Liver (tissue), 9 donors: Measurements from ENCODE around the gene C22orf42. TPM values are rescaled to one million over a fixed set of nuclear protein-coding genes. Genes with fewer than 3 reads are reported as not detected.
"Not testable (repeated sequence)": the region's sequence is repeated elsewhere in the genome, so short reads cannot be mapped to it uniquely, and the experiment has no call there.

Experiments used
- DNase-seq: peaks from one replicate; pipeline ENCODE4 v3.0.0-alpha.2; 2017; ENCODE audit warnings: low spot score
- H3K27ac ChIP-seq, 2 donors: one replicate each; pipeline ENCODE4 v1.7.0; 2013; ENCODE audit warnings: inconsistent platforms in 2 of 2, low read length in 2 of 2, control low read depth in 1 of 2, low read depth in 1 of 2, mild to moderate bottlenecking in 1 of 2
- H3K27me3 ChIP-seq, 4 donors: one replicate each; pipeline versions ENCODE4 v1.6.1 to v1.7.0; 2013; ENCODE audit warnings: low read length in 3 of 4, inconsistent platforms in 1 of 4, mild to moderate bottlenecking in 1 of 4, moderate library complexity in 1 of 4; ENCODE audit not compliant: control insufficient read depth in 4 of 4, insufficient read depth in 4 of 4
- H3K36me3 ChIP-seq, 4 donors: one replicate each; pipeline versions ENCODE4 v1.6.1 to v1.7.0; 2013; ENCODE audit warnings: low read length in 3 of 4, mild to moderate bottlenecking in 3 of 4, low read depth in 1 of 4, moderate library complexity in 1 of 4; ENCODE audit not compliant: control insufficient read depth in 4 of 4, insufficient read depth in 3 of 4
- H3K4me1 ChIP-seq, 4 donors: one replicate each; pipeline versions ENCODE4 v1.6.1 to v1.7.0; 2013; ENCODE audit warnings: low read length in 3 of 4, mild to moderate bottlenecking in 3 of 4, moderate library complexity in 1 of 4; ENCODE audit not compliant: control insufficient read depth in 4 of 4, insufficient read depth in 4 of 4
- H3K4me3 ChIP-seq, 3 donors: one replicate each; pipeline versions ENCODE4 v1.6.1 to v1.7.0; 2013; ENCODE audit warnings: low read length in 3 of 3, control low read depth in 1 of 3, low read depth in 1 of 3, mild to moderate bottlenecking in 1 of 3
- H3K9ac ChIP-seq, 2 donors: one replicate each; pipeline ENCODE4 v1.7.0; 2013; ENCODE audit warnings: low read length in 2 of 2, mild to moderate bottlenecking in 2 of 2, moderate library complexity in 2 of 2, control low read depth in 1 of 2, low read depth in 1 of 2
- H3K9me3 ChIP-seq, 4 donors: one replicate each; pipeline versions ENCODE4 v1.6.1 to v1.7.0; 2013; ENCODE audit warnings: low read length in 3 of 4; ENCODE audit not compliant: control insufficient read depth in 4 of 4
- CTCF ChIP-seq: fragments of 150-350 bp; IDR thresholded peaks from 2 replicates; pipeline ENCODE4 v1.5.1; 2017; ENCODE audit warnings: improper control_type of control experiment, low read depth, low read length; ENCODE audit not compliant: missing input control
- EGR1 ChIP-seq, 2 donors: IDR thresholded peaks; 2 replicates each; pipeline ENCODE4 v1.6.1; 2016 to 2018; ENCODE audit warnings: antibody characterized with exemption in 2 of 2, low read depth in 2 of 2
- FOXA1 ChIP-seq: IDR thresholded peaks from 2 replicates; pipeline ENCODE4 v1.6.1; 2016; ENCODE audit warnings: antibody characterized with exemption
- GABPA ChIP-seq, 2 donors: IDR thresholded peaks in 1 of 2; conservative IDR thresholded peaks in 1 of 2; 2 replicates each; pipeline ENCODE4 v1.6.1; 2016; ENCODE audit warnings: antibody characterized with exemption in 2 of 2, mild to moderate bottlenecking in 1 of 2, moderate library complexity in 1 of 2
- HNF4A ChIP-seq, 2 donors: conservative IDR thresholded peaks; 2 replicates each; pipeline ENCODE4 v1.6.1; 2016; ENCODE audit warnings: antibody characterized with exemption in 2 of 2, mild to moderate bottlenecking in 2 of 2
- HNF4G ChIP-seq: IDR thresholded peaks from 2 replicates; pipeline ENCODE4 v1.6.1; 2016; ENCODE audit warnings: antibody characterized with exemption
- JUND ChIP-seq, 2 donors: IDR thresholded peaks; 2 replicates each; pipeline ENCODE4 v1.6.1; 2016; ENCODE audit warnings: antibody characterized with exemption in 2 of 2
- RAD21 ChIP-seq, 2 donors: IDR thresholded peaks; 2 replicates each; pipeline ENCODE4 v1.6.1; 2016; ENCODE audit warnings: antibody characterized with exemption in 2 of 2, mild to moderate bottlenecking in 2 of 2
- REST ChIP-seq: IDR thresholded peaks from 2 replicates; pipeline ENCODE4 v1.6.1; 2016; ENCODE audit warnings: antibody characterized with exemption, mild to moderate bottlenecking
- RXRA ChIP-seq, 2 donors: IDR thresholded peaks; 2 replicates each; pipeline ENCODE4 v1.6.1; 2017 to 2018; ENCODE audit warnings: antibody characterized with exemption in 2 of 2, mild to moderate bottlenecking in 1 of 2
- SP1 ChIP-seq: IDR thresholded peaks from 2 replicates; pipeline ENCODE4 v1.6.1; 2018; ENCODE audit warnings: antibody characterized with exemption, mild to moderate bottlenecking
- TAF1 ChIP-seq: conservative IDR thresholded peaks from 2 replicates; pipeline ENCODE4 v1.6.1; 2016; ENCODE audit warnings: antibody characterized with exemption, mild to moderate bottlenecking
- YY1 ChIP-seq: IDR thresholded peaks from 2 replicates; pipeline ENCODE4 v1.6.1; 2016; ENCODE audit warnings: antibody characterized with exemption, mild to moderate bottlenecking
- WGBS: extraction: QIAGEN DNeasy Blood & Tissue Kit; methylation state at CpG from one replicate; pipeline ENCODE4 v1.1.7; 2013; 5-methylcytosine and 5-hydroxymethylcytosine counted together
- polyA plus RNA-seq, 2 donors: library from polyadenylated mRNA; stranded (reverse) in 1 of 2; unstranded in 1 of 2; fragments of 200-250 nt in 1 of 2; fragments of >200 nt in 1 of 2; fragmentation: Nextera tagmentation in 1 of 2; extraction: Ambion mirVana in 1 of 2; gene quantifications; one replicate each; pipeline versions ENCODE4 v1.2.1 to v1.2.3, GENCODE V29; 2013 to 2015
- total RNA-seq, 2 donors: library from RNA; depleted of rRNA; stranded (reverse); fragments of >200 nt; gene quantifications; one replicate each; pipeline ENCODE4 v1.2.3, GENCODE V29; 2014
- TF ChIP-seq, protein P1 (sequence below): IDR thresholded peaks from 2 replicates; pipeline ENCODE4 v1.6.1; 2016; ENCODE audit warnings: antibody characterized with exemption
- TF ChIP-seq, protein P2 (sequence below): IDR thresholded peaks from 2 replicates; pipeline ENCODE4 v1.6.1; 2016; ENCODE audit warnings: antibody characterized with exemption
- TF ChIP-seq, protein P3 (sequence below): IDR thresholded peaks from 2 replicates; pipeline ENCODE4 v1.6.1; 2016; ENCODE audit warnings: antibody characterized with exemption
- donor health status: healthy.
- donor health status: healthy.
- donor health status: healthy.
- donor health status: healthy.
- donor health status: healthy.

C22orf42 gene
- total and polyA plus RNA-seq, 4 donors, result not detected

DNA sequence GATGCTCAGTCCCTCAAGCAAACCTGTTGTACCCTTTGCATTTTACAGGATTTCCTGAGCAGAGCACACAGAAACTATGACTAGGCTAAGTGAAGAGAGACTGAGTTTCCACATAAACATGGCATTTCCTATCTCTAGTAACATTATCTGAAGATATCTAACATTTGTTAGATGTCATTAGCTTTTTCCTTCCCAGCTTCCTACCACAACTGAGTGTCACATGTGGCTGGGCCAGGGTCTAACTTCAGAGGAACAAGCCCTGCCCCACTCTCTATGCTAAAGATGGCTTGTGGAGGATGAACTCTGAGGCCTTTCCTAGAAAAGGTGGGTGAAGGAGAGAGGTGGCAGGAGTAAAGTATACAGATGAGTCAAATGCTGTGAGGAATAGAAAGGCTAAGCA, 16.5 kb downstream of the C22orf42 start:
- TF ChIP-seq EGR1 (IDR thresholded peaks at IDR 0.05; ENCODE audit: low read depth in 2 of 2), result no peak
- TF ChIP-seq CTCF, result no peak
- no peak for TF ChIP-seq GABPA (IDR thresholded peaks at IDR 0.05 in 1 of 2, conservative IDR thresholded peaks at IDR 0.05 in 1 of 2)
- TF ChIP-seq, protein P1, sequence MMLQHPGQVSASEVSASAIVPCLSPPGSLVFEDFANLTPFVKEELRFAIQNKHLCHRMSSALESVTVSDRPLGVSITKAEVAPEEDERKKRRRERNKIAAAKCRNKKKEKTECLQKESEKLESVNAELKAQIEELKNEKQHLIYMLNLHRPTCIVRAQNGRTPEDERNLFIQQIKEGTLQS, result no peak
- TF ChIP-seq JUND (IDR thresholded peaks at IDR 0.05), result no peak
- TF ChIP-seq RAD21 (IDR thresholded peaks at IDR 0.05), result no peak
- no peak for TF ChIP-seq HNF4G
- no peak for TF ChIP-seq FOXA1
- TF ChIP-seq, protein P2, sequence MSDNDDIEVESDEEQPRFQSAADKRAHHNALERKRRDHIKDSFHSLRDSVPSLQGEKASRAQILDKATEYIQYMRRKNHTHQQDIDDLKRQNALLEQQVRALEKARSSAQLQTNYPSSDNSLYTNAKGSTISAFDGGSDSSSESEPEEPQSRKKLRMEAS, result no peak
- no peak for TF ChIP-seq SP1
- no peak for TF ChIP-seq HNF4A (conservative IDR thresholded peaks at IDR 0.05)
- no peak for TF ChIP-seq REST
- TF ChIP-seq RXRA (IDR thresholded peaks at IDR 0.05), result no peak
- no peak for TF ChIP-seq TAF1
- TF ChIP-seq YY1, result no peak
- TF ChIP-seq, protein P3, sequence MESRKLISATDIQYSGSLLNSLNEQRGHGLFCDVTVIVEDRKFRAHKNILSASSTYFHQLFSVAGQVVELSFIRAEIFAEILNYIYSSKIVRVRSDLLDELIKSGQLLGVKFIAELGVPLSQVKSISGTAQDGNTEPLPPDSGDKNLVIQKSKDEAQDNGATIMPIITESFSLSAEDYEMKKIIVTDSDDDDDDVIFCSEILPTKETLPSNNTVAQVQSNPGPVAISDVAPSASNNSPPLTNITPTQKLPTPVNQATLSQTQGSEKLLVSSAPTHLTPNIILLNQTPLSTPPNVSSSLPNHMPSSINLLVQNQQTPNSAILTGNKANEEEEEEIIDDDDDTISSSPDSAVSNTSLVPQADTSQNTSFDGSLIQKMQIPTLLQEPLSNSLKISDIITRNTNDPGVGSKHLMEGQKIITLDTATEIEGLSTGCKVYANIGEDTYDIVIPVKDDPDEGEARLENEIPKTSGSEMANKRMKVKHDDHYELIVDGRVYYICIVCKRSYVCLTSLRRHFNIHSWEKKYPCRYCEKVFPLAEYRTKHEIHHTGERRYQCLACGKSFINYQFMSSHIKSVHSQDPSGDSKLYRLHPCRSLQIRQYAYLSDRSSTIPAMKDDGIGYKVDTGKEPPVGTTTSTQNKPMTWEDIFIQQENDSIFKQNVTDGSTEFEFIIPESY, result no peak
- Histone ChIP-seq H3K4me3 (no peak overlapping the region), H3K27ac (no peak overlapping the region), H3K27me3 (no peaks in the 10 kb centered on the region), H3K4me1 (peaks cover 0 to 2% (median 0%) of the 10 kb centered on the region in 4 donors), H3K36me3 (no peaks in the 10 kb centered on the region), H3K9me3 (no peaks in the 10 kb centered on the region), H3K9ac (no peak overlapping the region)
- no peak for DNase-seq

GRCh38 chr22:32140688-32141087, 18.4 kb downstream of the C22orf42 start:
- H3K4me3 ChIP-seq, H3K9me3 ChIP-seq, H3K4me1 ChIP-seq, DNase-seq, H3K36me3 ChIP-seq, H3K9ac ChIP-seq, H3K27ac ChIP-seq, H3K27me3 ChIP-seq: not testable (repeated sequence)
- TF ChIP-seq RAD21 (IDR thresholded peaks at IDR 0.05) (peak; percentile 41 to 63), CTCF (peak; percentile 30)
- WGBS, result 50% methylated on average over 6 of the region's 6 CpGs

DNA sequence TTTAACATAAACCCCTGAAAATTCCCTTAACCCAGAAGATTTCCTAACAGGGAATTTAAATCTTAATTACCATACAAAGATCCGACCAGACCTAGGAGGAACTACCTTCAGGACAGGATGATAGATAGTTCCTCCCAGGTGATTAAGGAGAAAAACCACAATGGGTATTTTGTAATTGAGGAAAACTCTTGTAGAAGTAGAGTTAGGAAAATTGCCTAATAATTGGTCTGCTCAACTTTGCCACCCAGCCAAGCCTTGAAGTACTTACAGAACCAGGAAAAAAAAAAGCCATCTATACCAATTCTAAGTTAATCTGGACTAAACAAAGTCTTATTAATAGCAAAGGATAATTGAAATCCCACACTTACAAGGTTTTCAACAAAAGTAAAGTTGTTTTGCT, 20.5 kb downstream of the C22orf42 start:
- H3K9ac ChIP-seq, H3K9me3 ChIP-seq, H3K36me3 ChIP-seq, H3K4me3 ChIP-seq, H3K4me1 ChIP-seq, DNase-seq, H3K27me3 ChIP-seq: not testable (repeated sequence)
- H3K27ac ChIP-seq, result peak overlapping the region in 1 of 2 donors; percentile 88
- WGBS, result 75% methylated on average over 1 of the region's 1 CpG
